GM12878 (cell line): ENCODE measurements around the gene MAPK8IP3. TPM values are rescaled to one million over a fixed set of nuclear protein-coding genes. Genes with fewer than 3 reads are reported as not detected.

Source experiments
- ATAC-seq: fragments of 200-7000 bp; cut with Tn5 transposase; 3 replicates; pipeline ENCODE4 v1.9.1; 2020; ENCODE audit warnings: mild to moderate bottlenecking, moderate library complexity
- BruUV-seq: library from RNA; stranded (reverse); fragments of 400-500 nt; replicated peaks from 2 replicates; lab custom pipeline; 2021; lab: Mats Ljungman, UMichigan
- CTCF ChIA-PET: fragments of 300-600 bp; sonication (Branson Sonifier 250); formaldehyde crosslinking; extraction: SDS; loops from one replicate; lab custom pipeline; 2021; ENCODE audit warnings: inconsistent platforms; lab: Yijun Ruan, JAX
- POLR2A ChIA-PET: fragments of 350-600 bp; formaldehyde crosslinking; extraction: SDS; loops from one replicate; lab custom pipeline; 2021; ENCODE audit warnings: inconsistent platforms; lab: Charles Lee
- RAD21 ChIA-PET: fragments of 300-600 bp; sonication (Branson Sonifier 250); formaldehyde crosslinking; loops from one replicate; lab custom pipeline; 2023; ENCODE audit warnings: antibody characterized with exemption; ENCODE audit not compliant: unreplicated experiment; lab: Charles Lee
- SMC1A ChIA-PET: fragments of 300-600 bp; sonication (Branson Sonifier 250); formaldehyde crosslinking; loops from one replicate; lab custom pipeline; 2023; ENCODE audit not compliant: unreplicated experiment, uncharacterized antibody; lab: Charles Lee
- DNase-seq: peaks from one replicate; pipeline ENCODE4 v3.0.0-alpha.2; 2011; ENCODE audit warnings: low read depth, low spot score
- FAIRE-seq: peaks from 3 replicates; lab custom pipeline; 2011; peaks lifted over from hg19 to GRCh38; lab: Jason Lieb, UNC
- H2AFZ ChIP-seq: 2 replicates; pipeline ENCODE4 v1.6.0; 2011; ENCODE audit warnings: low read depth, low read length, control low read depth; ENCODE audit not compliant: control insufficient read depth
- H3K27ac ChIP-seq: 2 replicates; pipeline ENCODE4 v1.5.1; 2011; ENCODE audit warnings: control low read depth; ENCODE audit not compliant: control insufficient read depth, insufficient read depth
- H3K27me3 ChIP-seq, 2 experiments: replicated peaks in 1 of 2; 2 replicates each; pipeline versions ENCODE4 v1.6.0 to v1.6.1; 2011; ENCODE audit warnings: low read length in 1 of 2; ENCODE audit not compliant: control insufficient read depth in 2 of 2, insufficient read depth in 2 of 2
- H3K36me3 ChIP-seq, 2 experiments: 2 replicates each; pipeline ENCODE4 v1.5.1; 2011; ENCODE audit warnings: low read length in 1 of 2; ENCODE audit not compliant: control insufficient read depth in 2 of 2, insufficient read depth in 2 of 2
- H3K4me1 ChIP-seq: 2 replicates; pipeline ENCODE4 v1.6.1; 2011; ENCODE audit warnings: mild to moderate bottlenecking, low read length, moderate library complexity, mixed read lengths; ENCODE audit not compliant: control insufficient read depth, insufficient read depth
- H3K4me2 ChIP-seq: 2 replicates; pipeline ENCODE4 v1.6.0; 2011; ENCODE audit warnings: control low read depth; ENCODE audit not compliant: control insufficient read depth, insufficient read depth
- H3K4me3 ChIP-seq: fragments of 200-600 bp; sonication (generic); 2 replicates; pipeline ENCODE4 v1.5.1; 2016
- H3K79me2 ChIP-seq: 2 replicates; pipeline ENCODE4 v1.6.0; 2011; ENCODE audit warnings: low read length; ENCODE audit not compliant: control insufficient read depth, insufficient read depth
- H3K9ac ChIP-seq: 2 replicates; pipeline ENCODE4 v1.8.0; 2011; ENCODE audit warnings: low read length, control low read depth, mixed read lengths; ENCODE audit not compliant: control insufficient read depth, insufficient read depth
- H3K9me3 ChIP-seq: replicated peaks from 3 replicates; pipeline ENCODE4 v1.5.1; 2011; ENCODE audit warnings: mild to moderate bottlenecking, low read length; ENCODE audit not compliant: control insufficient read depth, insufficient read depth
- H4K20me1 ChIP-seq: 2 replicates; pipeline ENCODE4 v1.6.0; 2011; ENCODE audit not compliant: control insufficient read depth, insufficient read depth
- DPF2 ChIP-seq: fragments of 450-650 bp; IDR thresholded peaks from 2 replicates; pipeline ENCODE4 v1.6.1; 2017; ENCODE audit warnings: mild to moderate bottlenecking
- POLR2A ChIP-seq: IDR thresholded peaks from 2 replicates; pipeline ENCODE4 v1.6.1; 2011; ENCODE audit warnings: low read depth, mild to moderate bottlenecking, low read length
- POLR2AphosphoS5 ChIP-seq: IDR thresholded peaks from 2 replicates; pipeline ENCODE4 v1.6.1; 2011; ENCODE audit warnings: mild to moderate bottlenecking, low read length, inconsistent platforms
- WRNIP1 ChIP-seq: IDR thresholded peaks from 2 replicates; pipeline ENCODE4 v1.6.1; 2011; ENCODE audit warnings: low read depth, low read length, improper control_type of control experiment, borderline replicate concordance
- ZNF274 ChIP-seq: IDR thresholded peaks from one replicate; pipeline ENCODE4 v1.8.0; 2011; ENCODE audit not compliant: insufficient read length, insufficient read depth
- WGBS: methylation state at CpG from one replicate; pipeline ENCODE4 v1.1.6; 2016; ENCODE audit warnings: low lambda C conversion rate; ENCODE audit not compliant: insufficient replicate concordance, insufficient coverage; ENCODE audit errors: missing lambda C conversion rate; 5-methylcytosine and 5-hydroxymethylcytosine counted together
- in situ Hi-C: fragments of 300-500 bp; cut with MboI; formaldehyde crosslinking; loops from 9 replicates; pipeline ENCODE4 v1.14.3; 2018; ENCODE audit warnings: mixed read lengths
- intact Hi-C: fragments of 100-400 bp; cut with micrococcal nuclease; formaldehyde crosslinking; loops from one replicate; pipeline ENCODE4 v1.14.2; 2022; ENCODE audit not compliant: unreplicated experiment
- polyA plus RNA-seq, 11 experiments: library from polyadenylated mRNA; depleted of rRNA in 4 of 11; unstranded in 6 of 11; stranded (reverse) in 5 of 11; fragments of >200 nt; fragmentation: Nextera tagmentation in 4 of 11; fragmentation: Illumina TruSeq in 1 of 11; extraction: Ambion mirVana in 4 of 11; extraction: Trizol in 1 of 11; gene quantifications; 1 replicate in 1 of 11; 2 replicates in 10 of 11; pipeline versions ENCODE4 v1.2.1 to v1.2.3, GENCODE V29; 2011 to 2016; ENCODE audit warnings: inconsistent platforms in 2 of 11, missing spikeins in 2 of 11, low read depth in 1 of 11
- total RNA-seq, 4 experiments: library from RNA; depleted of rRNA in 3 of 4; stranded (reverse); fragments of >200 nt in 3 of 4; fragmentation: Illumina TruSeq in 1 of 4; extraction: Trizol in 1 of 4; gene quantifications; 2 replicates each; pipeline versions ENCODE4 v1.2.1 to v1.2.3, GENCODE V29; 2013 to 2021

MAPK8IP3 gene
- total and polyA plus RNA-seq, 10 of the 15 experiments (the other 5 are each of a cell fraction or from before 2014, with no cell fraction given) = 0.06 to 67.9 (median 18.2) TPM

DNA sequence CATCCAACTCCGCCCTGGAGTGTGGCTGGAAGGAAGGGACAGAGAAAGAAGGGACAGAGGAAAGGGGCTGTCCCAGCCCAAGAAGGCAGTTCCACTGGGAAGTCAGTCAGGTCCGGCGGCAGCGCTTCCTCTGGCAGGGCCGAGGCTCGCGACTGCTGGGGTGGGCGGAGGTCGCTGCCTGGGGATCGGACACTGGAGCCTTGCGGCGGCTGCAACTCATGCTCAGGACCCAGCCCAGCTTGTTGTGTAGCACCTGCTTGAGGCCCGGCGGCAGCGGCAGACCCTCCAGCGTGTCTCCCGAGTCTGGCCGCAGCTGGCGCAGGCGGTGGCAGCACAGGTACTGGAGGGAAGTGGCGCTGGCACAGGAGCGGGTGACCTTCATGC is 71.0 kb downstream of the MAPK8IP3 start (continued):
- no peak for TF ChIP-seq WRNIP1
- no peak for TF ChIP-seq ZNF274
- TF ChIP-seq, all 136 proteins: peak for 0

DNA sequence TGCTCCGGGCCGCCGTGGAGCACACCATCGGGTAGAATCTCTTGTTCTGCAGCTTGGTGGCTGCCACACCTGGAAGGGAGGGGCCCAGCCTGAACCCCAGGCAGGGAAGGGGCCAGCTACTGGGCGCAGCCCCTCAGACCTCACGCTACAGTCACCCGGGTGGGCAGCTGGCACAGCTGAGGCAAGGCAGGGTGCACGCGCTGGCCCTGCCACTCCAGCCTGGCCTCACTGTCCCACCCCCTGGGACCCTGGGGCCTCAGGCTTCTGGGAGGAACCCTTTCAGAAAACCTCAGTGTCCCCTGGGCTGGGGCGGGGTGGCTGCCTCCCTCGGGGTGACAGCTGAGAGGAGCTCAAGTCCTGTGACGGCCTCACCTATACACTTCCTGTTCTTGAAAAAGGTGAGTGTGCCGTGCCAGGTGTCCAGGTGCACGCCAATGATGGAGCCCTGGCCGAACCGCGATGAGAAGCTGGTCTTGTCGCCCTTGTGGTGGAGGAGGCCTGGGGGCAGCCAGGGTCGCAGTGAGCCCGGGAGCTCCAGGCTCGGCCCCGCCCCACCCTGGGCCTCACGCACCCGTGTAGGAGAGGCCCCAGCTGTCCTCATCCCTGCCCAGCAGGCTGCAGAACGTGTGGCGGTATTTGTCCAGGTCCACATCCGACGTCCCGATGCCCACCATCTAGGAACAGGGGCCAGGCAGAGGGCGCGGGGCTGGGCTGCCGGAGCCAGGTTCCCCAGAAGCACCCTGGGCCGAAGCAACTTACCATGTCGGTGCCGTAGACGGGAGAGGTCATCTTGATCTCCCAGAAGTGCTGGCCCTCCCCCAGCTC is 71.6 kb downstream of the MAPK8IP3 start:
- FAIRE-seq (no peak), DNase-seq (no peak), ATAC-seq (no peak)
- 68% methylated on average over 36 of the region's 36 CpGs for WGBS
- Histone ChIP-seq H3K4me3 (no peak overlapping the region), H3K27me3 (no peaks in the 10 kb centered on the region), H3K36me3 (peaks cover 3 to 8% of the 10 kb centered on the region in 2 experiments; a peak in 3 of 4 replicates), H3K4me2 (no peak overlapping the region), H3K9ac (no peak overlapping the region), H2AFZ (no peak overlapping the region), H3K9me3 (no peaks in the 10 kb centered on the region), H4K20me1 (no peaks in the 10 kb centered on the region), H3K79me2 (peaks cover 22% of the 10 kb centered on the region), H3K27ac (no peak overlapping the region), H3K4me1 (peaks cover 17% of the 10 kb centered on the region)
- in situ Hi-C loops (no loop called here), intact Hi-C loops (no loop called here)
- no TSS peak for BruUV-seq
- no peak for TF ChIP-seq DPF2
- TF ChIP-seq POLR2A = peak; percentile 62
- TF ChIP-seq POLR2AphosphoS5 = peak; percentile 45; the same call in 1 of the 2 replicates
- POLR2A ChIA-PET = no interaction called here
- SMC1A ChIA-PET = no interaction called here
- RAD21 ChIA-PET = no interaction called here
- CTCF ChIA-PET = no interaction called here
